GM18867 (cell line): Measurements from ENCODE around the gene F2R.

Experiments
- ATAC-seq: cut with Tn5 transposase; IDR thresholded peaks from one replicate; pipeline ENCODE4 v1.9.1; 2021; ENCODE audit warnings: mild to moderate bottlenecking, moderate library complexity; ENCODE audit not compliant: unreplicated experiment

Gene F2R

DNA sequence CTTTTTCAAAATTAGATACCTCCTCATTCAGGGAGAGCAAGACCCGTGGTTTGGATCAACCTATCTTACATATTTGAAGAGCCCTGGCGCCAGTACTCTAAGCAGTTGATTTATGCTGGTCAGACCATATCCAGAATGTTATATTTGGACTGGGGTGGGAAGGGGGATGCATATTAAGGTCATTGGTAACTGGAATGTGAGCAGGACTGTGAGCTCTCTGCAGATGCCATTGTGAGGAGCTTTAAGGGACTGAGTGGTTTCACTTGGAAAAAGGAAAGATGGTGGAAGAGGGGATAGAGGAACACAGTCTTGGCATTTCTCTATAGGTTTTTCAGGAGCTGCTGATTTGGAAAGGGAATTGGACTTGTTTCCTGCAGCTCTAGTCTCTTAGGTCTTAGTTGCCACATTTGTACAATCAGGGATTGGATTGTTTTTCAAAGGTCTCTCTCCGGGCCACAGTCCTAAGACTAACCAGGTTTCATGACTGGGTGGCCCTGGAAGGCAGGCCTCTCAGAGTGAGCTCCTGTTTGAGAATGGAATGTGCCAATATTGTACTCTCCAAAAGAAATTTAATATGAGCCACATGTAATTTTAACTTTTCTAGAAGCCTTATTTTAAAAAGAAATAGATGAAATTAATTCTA, 25.8 kb upstream of the F2R start:
- no peak for ATAC-seq

DNA sequence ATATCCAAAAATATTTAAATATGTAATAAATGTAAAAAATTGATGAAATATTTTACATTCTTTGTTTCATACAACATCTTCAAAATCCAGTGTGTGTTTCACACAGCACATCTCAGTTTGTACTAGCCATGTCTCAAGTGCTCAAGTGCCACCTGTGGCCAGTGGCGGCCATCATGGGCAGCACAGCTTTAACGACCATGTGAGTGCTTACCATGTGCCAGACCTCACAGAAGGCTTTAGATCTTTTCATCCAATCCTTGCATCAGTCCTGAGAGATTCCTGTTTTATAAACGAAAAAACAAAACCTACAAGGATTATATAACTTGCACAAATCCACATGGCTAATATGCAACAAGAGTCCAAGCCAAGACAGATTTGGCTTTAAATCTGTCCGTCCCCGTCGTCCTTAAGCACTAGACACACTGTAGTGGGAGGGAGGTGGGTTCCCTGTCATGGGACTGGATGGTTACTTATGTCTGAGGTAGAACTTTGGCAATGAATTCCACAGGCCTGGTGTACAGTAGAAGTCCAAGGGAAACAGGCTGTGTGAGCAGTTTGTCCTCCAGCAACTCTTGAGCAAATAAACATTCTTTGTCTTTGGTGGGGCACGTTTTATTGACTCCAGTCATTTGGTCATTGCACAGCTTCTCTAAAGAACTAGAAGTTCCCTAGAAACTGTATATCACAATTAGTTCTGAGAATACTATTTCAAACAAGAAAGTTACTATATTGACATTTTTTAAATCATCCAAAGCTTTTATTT, 25.0 kb upstream of the F2R start:
- no peak for ATAC-seq

DNA sequence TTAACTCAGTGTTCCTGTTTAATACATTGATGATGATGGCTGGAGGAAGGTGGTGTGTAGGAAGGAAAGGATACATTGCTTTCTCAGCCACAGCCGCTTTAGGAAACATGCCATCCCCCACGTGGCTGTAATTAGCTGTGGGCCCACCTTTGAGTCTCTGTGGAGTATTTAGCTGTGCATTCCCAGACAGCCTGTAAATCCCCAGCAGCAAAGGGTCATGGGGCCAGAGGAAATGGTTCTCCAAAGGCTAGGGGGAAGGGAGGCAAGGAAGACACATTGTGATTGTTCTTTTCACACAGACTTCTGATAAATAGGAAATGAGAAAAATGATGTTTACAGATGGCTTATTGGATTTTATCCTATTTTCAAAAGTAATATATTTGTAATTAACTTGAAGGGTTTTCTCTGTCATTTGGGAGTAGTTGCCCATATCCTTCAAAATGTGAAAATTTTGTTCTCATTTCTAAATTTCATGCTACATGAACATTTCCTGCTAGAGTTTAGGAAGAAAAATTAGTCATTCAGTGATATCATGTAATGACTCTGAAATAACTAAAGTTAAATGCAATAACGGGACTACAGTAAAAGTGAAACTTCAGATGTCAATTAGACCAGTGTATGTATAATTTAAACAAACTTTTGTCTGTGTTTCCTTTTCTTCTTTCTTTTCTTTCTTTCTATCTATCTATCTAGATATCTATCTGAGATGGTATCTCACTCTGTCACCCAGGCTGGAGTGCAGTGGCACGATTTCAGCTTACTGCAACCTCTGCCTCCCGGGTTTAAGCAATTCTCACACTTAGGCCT, 24.3 kb upstream of the F2R start:
- no peak for ATAC-seq

DNA sequence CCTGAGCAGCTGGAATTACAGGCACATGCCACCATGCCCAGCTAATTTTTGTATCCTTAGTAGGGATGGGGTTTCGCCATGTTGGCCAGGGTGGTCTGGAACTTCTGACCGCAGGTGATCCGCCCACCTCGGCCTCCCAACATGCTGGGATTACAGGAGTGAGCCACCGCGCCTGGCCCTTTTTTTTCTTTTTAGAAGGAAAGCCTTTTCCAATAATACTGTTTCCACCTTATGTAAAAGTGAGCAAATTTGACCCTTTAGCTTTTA, 23.7 kb upstream of the F2R start:
- ATAC-seq, result no peak

DNA sequence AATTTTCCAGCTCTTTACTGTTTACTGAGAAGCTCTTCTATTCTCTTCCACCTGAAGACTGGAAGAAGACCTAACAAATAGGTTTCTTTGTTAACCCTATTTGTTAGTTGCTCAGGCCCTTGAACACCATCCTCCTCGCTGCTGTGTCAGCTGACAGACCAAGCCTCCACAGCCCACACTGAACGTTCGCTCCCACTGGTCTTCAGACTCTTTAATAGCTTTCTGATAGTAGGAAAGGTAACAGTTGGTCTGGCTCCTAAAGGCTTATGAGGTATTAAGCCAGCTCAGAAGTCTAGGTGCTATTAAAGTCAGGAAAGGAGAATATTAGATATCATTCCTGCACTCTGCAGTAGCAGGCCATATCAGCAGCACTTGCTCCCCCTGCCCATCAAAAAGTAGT, 23.3 kb upstream of the F2R start:
- ATAC-seq, result no peak

DNA sequence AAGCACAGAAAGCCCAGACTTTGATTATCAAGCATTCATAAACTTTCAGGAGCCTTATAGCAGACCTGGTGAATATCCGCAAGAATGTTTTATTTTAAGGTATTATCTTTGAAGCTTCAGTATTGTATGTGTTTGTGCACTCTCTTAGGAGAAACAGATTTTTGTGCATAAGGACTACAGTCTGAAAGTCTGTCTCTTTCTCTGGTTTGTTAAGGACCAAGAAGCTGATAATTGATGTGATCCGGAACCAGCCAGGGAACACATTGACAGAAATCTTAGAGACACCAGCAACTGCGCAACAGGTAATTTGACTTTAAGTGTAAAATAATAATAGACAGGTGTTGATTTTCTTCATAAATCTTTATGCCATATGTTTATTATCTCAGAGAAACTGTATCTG, 22.8 kb upstream of the F2R start:
- no peak for ATAC-seq

DNA sequence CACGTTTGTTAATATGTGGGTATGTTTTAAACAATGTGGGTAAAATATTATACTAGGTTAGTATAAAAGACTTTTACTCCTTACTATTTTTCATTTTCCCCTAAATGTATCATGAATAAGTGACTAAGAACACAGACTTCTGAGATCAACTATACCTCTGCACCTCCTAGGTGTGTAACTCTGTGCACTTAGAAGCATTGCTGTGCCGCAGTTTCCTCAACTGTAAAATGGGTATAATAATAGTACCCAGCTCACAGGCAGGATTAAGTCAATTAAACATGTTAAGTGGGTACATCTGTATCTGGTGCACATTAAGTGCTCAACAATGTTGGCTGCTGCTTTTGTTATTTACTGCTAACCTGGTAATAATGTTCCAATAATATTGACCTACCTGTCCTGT, 21.6 kb upstream of the F2R start:
- ATAC-seq, result no peak

DNA sequence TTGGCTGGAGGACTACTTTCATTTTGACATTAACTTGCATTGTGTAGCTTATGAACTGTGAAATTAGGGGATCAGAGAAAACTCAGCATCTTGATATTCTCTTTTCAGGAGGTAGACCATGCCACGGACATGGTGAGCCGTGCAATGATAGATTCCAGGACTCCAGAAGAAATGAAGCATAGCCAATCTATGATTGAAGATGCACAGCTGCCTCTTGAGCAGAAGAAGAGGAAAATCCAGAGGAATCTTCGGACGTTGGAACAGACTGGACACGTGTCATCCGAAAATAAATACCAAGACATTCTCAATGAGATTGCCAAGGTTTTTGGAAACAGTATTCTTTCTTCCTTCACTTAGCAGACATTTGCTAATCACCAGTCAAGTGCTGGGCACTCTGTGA, 20.6 kb upstream of the F2R start:
- ATAC-seq, result no peak

DNA sequence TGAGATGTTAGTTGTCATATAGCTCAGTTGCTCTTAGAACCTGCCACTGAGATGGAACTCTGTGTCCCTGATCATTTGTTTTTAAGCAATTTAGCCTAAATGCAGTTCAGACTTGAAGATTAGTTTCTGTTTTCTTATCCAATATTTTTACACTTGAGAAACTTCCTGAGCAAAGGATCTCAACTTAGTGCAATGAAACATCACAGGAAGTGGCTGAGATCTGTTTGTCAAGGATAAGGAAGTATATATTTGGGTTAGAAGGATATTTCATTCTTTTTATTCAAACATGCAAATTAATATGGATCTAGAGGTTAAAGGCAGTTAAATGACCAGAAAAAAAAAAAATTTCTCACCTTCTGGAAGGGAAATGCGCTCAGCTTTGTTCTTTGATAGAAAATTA, 19.7 kb upstream of the F2R start:
- ATAC-seq, result no peak

DNA sequence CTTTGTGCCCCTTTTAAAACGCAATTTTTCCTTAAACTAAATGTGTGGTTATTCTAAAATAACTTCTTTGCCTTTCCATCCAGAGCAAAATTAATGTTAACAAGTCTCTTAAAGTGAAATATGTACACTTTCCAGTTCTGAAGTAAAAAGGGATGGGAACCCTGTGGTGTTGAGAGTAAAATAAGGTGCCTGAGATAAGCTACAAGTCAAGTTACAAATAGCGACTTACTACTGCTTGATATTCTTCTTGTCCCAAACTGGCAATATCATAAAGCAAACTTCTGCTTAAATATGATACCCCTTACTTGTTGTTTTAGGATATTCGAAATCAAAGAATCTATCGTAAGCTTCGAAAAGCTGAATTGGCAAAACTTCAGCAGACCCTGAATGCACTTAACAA, 18.3 kb upstream of the F2R start:
- no peak for ATAC-seq

DNA sequence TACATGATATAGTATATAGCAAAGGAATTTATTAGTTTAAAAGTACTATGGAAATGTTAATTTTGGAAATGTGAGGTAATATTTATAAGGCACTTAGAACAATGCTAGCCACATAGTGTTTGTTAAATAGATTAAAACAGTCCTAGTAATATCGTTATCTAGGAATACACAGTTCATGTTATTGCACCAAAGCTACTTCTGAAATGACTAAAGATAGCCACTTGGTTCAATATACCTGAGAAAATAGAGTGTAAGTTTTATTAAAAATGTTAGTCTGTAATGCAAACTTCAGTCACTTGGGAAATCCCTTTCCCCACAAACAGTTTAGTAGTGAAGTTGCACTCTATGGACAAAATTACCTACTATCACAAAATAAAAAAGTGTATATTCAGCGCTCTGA, 15.4 kb upstream of the F2R start:
- no peak for ATAC-seq

DNA sequence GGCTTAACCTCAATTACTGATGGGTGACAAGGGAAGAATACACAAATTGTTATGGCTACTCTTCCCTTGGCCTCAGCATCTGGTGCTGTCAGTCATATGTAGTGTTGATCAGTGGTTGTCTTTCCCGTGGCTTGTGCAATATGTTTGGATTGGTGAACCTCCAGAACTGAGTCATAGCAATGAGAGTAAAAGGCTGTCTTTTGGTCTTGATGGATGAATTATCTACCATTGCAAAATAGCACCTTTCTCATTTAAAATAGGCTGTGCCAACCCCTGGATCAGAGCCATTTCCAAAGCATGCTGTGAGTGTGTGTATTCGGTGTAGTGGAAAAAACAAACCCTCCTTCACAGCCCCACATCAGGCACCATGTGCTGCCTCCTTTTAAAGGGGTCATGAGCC, 14.6 kb upstream of the F2R start:
- no peak for ATAC-seq

DNA sequence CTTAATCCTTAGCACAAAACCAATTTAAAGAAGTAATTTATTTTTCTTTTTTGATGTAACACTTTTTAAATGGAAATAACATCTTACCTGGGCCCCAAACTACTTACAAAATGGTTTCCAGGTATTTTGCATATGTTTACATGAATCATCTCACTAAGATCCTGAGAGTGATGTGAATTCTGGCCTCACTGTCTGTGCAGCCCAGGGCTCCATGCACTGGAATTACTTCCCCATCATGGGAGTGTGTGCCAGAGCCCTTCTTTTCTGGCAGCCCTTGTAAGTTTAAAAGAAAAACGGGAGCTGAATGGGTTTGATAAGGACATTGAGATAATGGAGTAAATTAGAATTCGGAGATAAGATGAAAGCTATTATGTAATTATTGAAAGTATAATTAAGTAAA, 12.2 kb upstream of the F2R start:
- ATAC-seq, result no peak

DNA sequence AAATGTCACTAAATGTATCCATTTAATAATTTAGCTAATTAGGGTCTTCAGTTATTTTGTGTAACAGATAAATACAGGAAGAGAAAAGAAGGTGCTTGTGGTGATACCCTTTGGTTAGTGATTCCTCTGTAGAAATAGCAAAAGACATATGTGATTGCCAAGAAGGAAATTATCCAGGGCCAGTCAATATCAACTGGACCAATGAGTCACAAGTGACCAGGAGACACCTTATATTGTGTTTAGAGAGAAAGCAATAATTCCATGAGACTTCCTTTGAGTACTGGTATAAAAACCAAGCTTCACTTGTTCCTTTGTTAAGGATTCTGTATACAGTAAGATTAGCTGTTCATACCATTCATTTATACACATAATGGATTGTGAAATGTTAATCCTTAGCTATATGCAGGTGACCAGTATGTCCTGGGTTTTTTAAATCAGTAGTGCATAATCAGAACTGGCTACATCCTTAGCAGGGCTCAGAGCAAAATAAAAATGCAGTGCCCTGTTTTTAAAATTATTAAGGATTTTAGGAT, 11.7 kb upstream of the F2R start:
- no peak for ATAC-seq

DNA sequence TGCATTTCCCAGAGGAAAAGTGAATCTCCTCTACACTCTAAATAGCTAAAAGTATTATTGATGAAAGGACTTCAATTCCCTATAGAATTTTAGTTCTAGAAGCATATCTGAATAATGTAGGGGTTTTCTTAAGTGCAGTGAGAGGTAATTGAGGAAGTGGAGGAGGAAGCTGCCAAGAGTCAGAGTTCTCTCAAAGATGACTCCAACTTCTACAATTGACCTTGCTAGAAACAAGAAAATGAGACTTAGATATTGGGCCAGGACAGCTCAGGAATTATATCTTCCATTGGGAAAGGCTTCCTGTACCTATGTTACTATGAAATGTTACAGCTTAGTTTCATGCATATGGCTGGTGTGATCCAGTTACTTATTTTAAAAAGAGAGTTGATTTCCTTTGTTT, 10.4 kb upstream of the F2R start:
- ATAC-seq, result no peak

DNA sequence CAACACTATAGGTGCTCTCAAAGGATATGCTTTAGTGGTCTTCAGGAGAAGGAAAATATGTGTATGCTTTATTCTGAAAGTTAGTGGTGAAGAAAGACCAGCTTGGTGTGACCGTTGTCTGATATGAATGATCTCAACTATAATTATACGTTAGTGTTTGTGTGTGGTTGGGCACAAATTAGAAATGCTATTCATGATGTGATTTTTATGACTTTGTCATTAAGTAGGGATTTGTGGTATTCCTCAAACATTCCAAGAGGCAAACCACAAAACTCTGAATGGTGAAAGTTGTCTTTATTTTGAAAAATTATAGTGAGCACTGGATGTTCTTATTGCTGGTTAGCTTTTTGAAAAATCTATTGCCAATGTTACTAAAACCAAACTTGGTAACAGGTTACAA, 6.2 kb upstream of the F2R start:
- no peak for ATAC-seq

DNA sequence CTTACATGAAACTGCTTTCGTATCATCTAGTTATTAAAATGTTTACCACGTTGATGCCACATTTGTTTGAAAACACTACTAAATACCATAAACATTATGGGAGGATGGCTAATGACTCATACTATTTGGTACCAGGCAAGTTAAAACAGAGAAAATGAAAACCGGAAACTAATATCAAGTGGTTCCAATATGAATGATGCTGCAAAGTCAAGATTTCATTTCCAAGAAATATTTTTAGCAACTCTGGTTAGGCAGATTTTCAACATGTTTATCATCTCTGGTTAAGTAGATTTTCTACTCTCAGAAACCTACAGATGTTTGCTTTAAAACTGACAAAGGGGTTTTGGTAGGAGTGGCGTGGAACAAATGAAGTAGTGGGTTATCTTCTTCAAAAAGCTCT, 4.9 kb upstream of the F2R start:
- ATAC-seq, result peak; percentile 48

DNA sequence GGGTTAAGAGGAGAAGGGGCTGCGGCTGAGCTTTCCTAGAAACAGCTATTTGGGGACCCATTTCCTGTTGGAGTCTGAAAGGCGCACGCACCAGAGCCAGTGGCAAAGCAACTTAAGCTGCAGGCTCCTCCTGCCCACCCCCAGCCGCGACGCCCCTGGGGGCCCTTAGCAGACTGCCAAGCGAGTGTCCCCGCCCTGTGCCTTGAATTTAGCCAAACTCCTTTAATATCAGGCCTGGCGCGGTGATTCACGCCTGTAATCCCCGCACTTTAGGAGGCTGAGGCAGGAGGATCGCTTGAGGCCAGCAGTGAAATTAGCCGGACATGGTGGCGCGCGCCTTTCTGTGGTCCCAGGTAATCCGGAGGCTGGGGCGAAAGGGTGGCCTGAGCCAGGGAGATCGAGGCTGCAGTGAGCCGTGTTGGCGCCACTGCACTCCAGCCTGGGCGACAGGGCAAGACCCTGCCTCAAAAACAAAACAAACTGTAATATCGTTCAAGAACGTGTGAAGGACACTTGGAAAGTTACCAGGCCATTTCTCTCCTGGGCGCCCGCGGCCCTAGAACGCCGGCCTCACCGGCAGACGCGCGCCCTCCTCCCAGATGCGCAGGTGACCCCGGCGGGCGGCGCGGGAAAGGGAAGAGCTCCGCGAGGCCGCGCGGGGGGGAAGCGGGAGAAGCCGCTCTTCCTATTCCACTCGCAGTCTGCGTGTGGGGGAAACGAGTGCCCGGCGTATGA, 1.0 kb upstream of the F2R start:
- peak; percentile 11 for ATAC-seq

DNA sequence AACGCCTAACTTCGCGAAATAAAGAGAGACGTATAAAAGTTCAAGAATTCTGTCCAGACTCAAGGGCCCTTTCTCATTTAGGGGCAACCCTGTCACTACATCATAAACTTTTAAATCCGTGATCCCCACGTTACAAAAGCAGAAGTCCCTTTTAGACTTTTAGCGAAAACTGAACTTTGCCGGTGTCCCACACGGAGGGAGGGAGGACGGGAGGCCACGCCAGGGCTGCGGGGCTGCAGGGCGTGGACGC, 515 bp upstream of the F2R start:
- peak; percentile 25 for ATAC-seq

DNA sequence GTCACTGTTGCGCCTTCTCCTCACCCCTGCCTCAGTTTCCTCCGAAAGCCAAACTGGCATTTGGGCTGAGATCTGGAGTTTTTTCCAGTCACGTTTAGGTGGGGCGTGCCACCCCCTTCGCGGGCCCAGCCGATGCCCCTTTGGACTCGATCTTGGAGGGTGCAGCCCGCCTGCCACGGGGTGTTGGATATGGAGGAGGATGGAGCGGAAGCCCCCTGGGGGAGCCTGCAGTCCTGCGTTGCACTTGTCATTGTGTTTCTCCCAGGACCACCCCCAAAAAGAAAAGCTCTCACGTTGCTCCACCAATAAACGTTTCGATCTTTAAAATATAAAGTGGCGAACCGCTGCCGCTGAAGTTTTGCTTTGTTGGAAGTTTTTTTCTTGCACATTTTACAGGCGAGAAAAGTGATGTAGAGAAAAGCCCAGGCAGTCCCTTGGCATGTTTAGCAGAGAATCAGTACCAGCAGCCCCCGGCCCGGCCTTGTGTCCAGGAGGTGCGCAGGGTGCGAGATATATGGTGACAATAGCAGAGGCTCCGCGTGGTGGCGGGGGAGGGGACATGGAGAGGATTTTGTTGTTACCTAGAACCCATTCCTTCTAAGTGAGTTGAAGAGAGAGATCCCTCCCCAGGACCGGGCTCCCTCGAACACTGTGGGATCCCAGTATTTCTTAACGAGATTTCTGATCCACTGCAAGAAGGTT, 681 bp downstream of the F2R start:
- no peak for ATAC-seq
